Smooth muscle cell (in vitro differentiated cells): ENCODE measurements around the gene CREBRF. TPM values are rescaled to one million over a fixed set of nuclear protein-coding genes. Genes with fewer than 3 reads are reported as not detected.

ENCODE experiments used
- DNase-seq: peaks from one replicate; lab custom pipeline; 2025; ENCODE audit not compliant: unreplicated experiment; lab: John Stamatoyannopoulos, UW
- H2AFZ ChIP-seq: fragments of 200-600 bp; sonication (generic); 2 replicates; pipeline ENCODE4 v1.6.0; 2016; ENCODE audit warnings: antibody characterized with exemption, low read depth, mild to moderate bottlenecking
- H3F3A ChIP-seq: fragments of 200-600 bp; sonication (generic); 2 replicates; pipeline ENCODE4 v1.6.0; 2017; ENCODE audit warnings: antibody characterized with exemption, low read depth
- H3K27ac ChIP-seq: fragments of 200-600 bp; sonication (generic); 2 replicates; pipeline ENCODE4 v1.5.1; 2016; ENCODE audit warnings: low read depth, mild to moderate bottlenecking
- H3K27me3 ChIP-seq: fragments of 200-600 bp; sonication (generic); 2 replicates; pipeline ENCODE4 v1.6.1; 2016; ENCODE audit warnings: low read depth, mild to moderate bottlenecking
- H3K36me3 ChIP-seq: fragments of 200-600 bp; sonication (generic); 2 replicates; pipeline ENCODE4 v1.5.1; 2016; ENCODE audit warnings: low read depth
- H3K4me1 ChIP-seq: fragments of 200-600 bp; sonication (generic); 2 replicates; pipeline ENCODE4 v1.5.1; 2016; ENCODE audit warnings: low read depth
- H3K4me2 ChIP-seq: fragments of 200-600 bp; sonication (generic); 2 replicates; pipeline ENCODE4 v1.6.0; 2016; ENCODE audit warnings: mild to moderate bottlenecking
- H3K4me3 ChIP-seq: fragments of 200-600 bp; sonication (generic); 2 replicates; pipeline ENCODE4 v1.5.1; 2016; ENCODE audit warnings: mild to moderate bottlenecking
- H3K79me2 ChIP-seq: fragments of 200-600 bp; sonication (generic); 2 replicates; pipeline ENCODE4 v1.6.0; 2016; ENCODE audit warnings: low read depth, mild to moderate bottlenecking
- H3K9ac ChIP-seq: fragments of 200-600 bp; sonication (generic); 2 replicates; pipeline ENCODE4 v1.6.0; 2016; ENCODE audit warnings: low read depth
- H3K9me3 ChIP-seq: fragments of 200-600 bp; sonication (generic); replicated peaks from 2 replicates; pipeline ENCODE4 v1.5.1; 2016; ENCODE audit warnings: low read depth
- H4K20me1 ChIP-seq: fragments of 200-600 bp; sonication (generic); 2 replicates; pipeline ENCODE4 v1.6.0; 2016; ENCODE audit warnings: low read depth
- WGBS: methylation state at CpG from one replicate; pipeline ENCODE4 v1.1.7; 2016; ENCODE audit warnings: low lambda C conversion rate; 5-methylcytosine and 5-hydroxymethylcytosine counted together
- polyA plus RNA-seq: library from polyadenylated mRNA; unstranded; fragments of >200 nt; fragmentation: Nextera tagmentation; extraction: Ambion mirVana; gene quantifications from 2 replicates; pipeline ENCODE4 v1.2.1, GENCODE V29; 2016
- total RNA-seq: library from RNA; depleted of rRNA; stranded (reverse); fragments of >200 nt; gene quantifications from 2 replicates; pipeline ENCODE4 v1.2.3, GENCODE V29; 2014
- TF ChIP-seq, protein P1 (sequence below): fragments of 200-600 bp; sonication (generic); IDR thresholded peaks from 2 replicates; pipeline ENCODE4 v1.5.1; 2017; ENCODE audit warnings: borderline replicate concordance, mild to moderate bottlenecking, antibody characterized with exemption; ENCODE audit not compliant: insufficient read depth, poor library complexity, severe bottlenecking

CREBRF gene
- total and polyA plus RNA-seq, 2 experiments from 2014 or later, result 6.9 to 11.3 TPM

- no peak overlapping the region for H3K9ac ChIP-seq
- no peaks in the 10 kb centered on the region for H3F3A ChIP-seq
- H3K4me3 ChIP-seq, result no peak overlapping the region
- no peak overlapping the region for H3K4me2 ChIP-seq
- H3K27ac ChIP-seq, result no peak overlapping the region
- H4K20me1 ChIP-seq, result no peaks in the 10 kb centered on the region
- TF ChIP-seq, protein P1, sequence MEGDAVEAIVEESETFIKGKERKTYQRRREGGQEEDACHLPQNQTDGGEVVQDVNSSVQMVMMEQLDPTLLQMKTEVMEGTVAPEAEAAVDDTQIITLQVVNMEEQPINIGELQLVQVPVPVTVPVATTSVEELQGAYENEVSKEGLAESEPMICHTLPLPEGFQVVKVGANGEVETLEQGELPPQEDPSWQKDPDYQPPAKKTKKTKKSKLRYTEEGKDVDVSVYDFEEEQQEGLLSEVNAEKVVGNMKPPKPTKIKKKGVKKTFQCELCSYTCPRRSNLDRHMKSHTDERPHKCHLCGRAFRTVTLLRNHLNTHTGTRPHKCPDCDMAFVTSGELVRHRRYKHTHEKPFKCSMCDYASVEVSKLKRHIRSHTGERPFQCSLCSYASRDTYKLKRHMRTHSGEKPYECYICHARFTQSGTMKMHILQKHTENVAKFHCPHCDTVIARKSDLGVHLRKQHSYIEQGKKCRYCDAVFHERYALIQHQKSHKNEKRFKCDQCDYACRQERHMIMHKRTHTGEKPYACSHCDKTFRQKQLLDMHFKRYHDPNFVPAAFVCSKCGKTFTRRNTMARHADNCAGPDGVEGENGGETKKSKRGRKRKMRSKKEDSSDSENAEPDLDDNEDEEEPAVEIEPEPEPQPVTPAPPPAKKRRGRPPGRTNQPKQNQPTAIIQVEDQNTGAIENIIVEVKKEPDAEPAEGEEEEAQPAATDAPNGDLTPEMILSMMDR, result no peak
- H3K9me3 ChIP-seq, result no peaks in the 10 kb centered on the region
- H3K4me1 ChIP-seq, result no peaks in the 10 kb centered on the region
- no peaks in the 10 kb centered on the region for H3K27me3 ChIP-seq
- H3K79me2 ChIP-seq, result no peaks in the 10 kb centered on the region
- H3K36me3 ChIP-seq, result peaks cover 4% of the 10 kb centered on the region
- no peak for DNase-seq
- WGBS, result 69% methylated on average over 2 of the region's 2 CpGs
- H2AFZ ChIP-seq, result no peak overlapping the region
Observed at GRCh38 chr5:173155912-173156311, 99.8 kb downstream of the CREBRF start.

DNA sequence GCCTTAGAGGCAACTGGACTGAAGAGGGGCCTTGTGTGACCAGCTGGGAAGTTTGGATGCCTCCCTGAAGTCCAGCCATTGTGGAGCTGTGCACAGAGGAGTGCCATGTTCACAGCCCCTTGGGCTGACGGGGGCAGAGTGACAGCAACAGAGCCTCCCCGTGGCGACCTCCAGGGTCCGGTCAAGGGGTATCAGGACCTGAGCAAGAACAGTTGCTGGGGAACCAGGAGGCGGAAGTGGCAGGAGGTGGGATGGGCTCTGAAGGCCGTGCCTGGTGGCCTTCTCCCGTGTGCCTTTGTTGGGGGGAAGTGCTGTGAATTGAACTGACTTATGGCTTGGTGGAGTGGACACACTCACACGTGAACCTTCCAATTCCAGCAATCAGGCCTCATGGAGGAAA is 102.2 kb downstream of the CREBRF start:
- DNase-seq, result no peak
- Histone ChIP-seq H3K9me3 (no peaks in the 10 kb centered on the region), H2AFZ (no peak overlapping the region), H3F3A (no peaks in the 10 kb centered on the region), H3K27me3 (no peaks in the 10 kb centered on the region), H3K79me2 (no peaks in the 10 kb centered on the region), H3K9ac (no peak overlapping the region), H4K20me1 (no peaks in the 10 kb centered on the region), H3K4me1 (no peaks in the 10 kb centered on the region), H3K36me3 (no peaks in the 10 kb centered on the region), H3K4me2 (no peak overlapping the region), H3K4me3 (no peak overlapping the region), H3K27ac (no peak overlapping the region)
- TF ChIP-seq, protein P1, result no peak
- WGBS, result 93% methylated on average over 8 of the region's 8 CpGs

DNA sequence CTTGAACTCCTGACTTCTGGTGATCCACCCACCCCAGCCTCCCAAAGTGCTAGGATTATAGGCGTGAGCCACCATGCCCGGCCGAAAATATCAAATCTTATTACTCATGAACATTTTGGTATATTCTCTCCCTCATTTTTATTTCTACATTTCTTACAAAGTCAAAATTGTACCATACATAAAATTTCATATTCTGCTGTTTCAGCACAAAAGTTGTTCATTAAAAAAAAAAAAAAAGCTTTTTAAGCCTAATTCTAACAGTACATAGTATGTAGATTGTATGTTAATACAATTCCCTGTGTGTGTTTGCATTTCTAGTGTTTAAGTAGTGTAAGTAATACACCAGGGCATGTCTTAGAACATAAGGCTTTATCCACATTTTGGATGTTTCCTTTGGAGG is 103.1 kb downstream of the CREBRF start:
- Histone ChIP-seq H3K4me2 (no peak overlapping the region), H3K4me3 (no peak overlapping the region), H3K9ac (no peak overlapping the region), H3F3A (no peaks in the 10 kb centered on the region), H3K9me3 (no peaks in the 10 kb centered on the region), H3K27ac (no peak overlapping the region), H3K27me3 (no peaks in the 10 kb centered on the region), H3K4me1 (no peaks in the 10 kb centered on the region), H4K20me1 (no peaks in the 10 kb centered on the region), H2AFZ (no peak overlapping the region), H3K79me2 (no peaks in the 10 kb centered on the region), H3K36me3 (no peaks in the 10 kb centered on the region)
- DNase-seq, result no peak
- 80% methylated on average over 3 of the region's 3 CpGs for WGBS
- TF ChIP-seq, protein P1, result no peak

GRCh38 chr5:173161148-173161547 is 105.0 kb downstream of the CREBRF start:
- H3F3A ChIP-seq, result no peaks in the 10 kb centered on the region
- WGBS, result 97% methylated on average over 5 of the region's 5 CpGs
- H3K27me3 ChIP-seq, result no peaks in the 10 kb centered on the region
- H2AFZ ChIP-seq, result no peak overlapping the region
- H3K4me2 ChIP-seq, result no peak overlapping the region
- H3K79me2 ChIP-seq, result no peaks in the 10 kb centered on the region
- DNase-seq, result no peak
- no peaks in the 10 kb centered on the region for H3K4me1 ChIP-seq
- no peak overlapping the region for H3K9ac ChIP-seq
- no peaks in the 10 kb centered on the region for H3K36me3 ChIP-seq
- TF ChIP-seq, protein P1, result no peak
- H3K4me3 ChIP-seq, result no peak overlapping the region
- H3K9me3 ChIP-seq, result no peaks in the 10 kb centered on the region
- no peak overlapping the region for H3K27ac ChIP-seq
- no peaks in the 10 kb centered on the region for H4K20me1 ChIP-seq
